Muscle of leg (tissue), 16 donors: ENCODE data around the gene BCO1. TPM values are rescaled to one million over a fixed set of nuclear protein-coding genes. Genes with fewer than 3 reads are reported as not detected.
A peak's percentile ranks its signal among the peaks of the same experiment; 100 is the strongest.

Source experiments
- DNase-seq: peaks from one replicate; pipeline ENCODE4 v3.0.0; 2013
- H3K27ac ChIP-seq: one replicate; pipeline ENCODE4 v1.5.1; 2013; ENCODE audit warnings: mild to moderate bottlenecking, low read length, control low read depth
- H3K27me3 ChIP-seq: one replicate; pipeline ENCODE4 v1.6.1; 2013; ENCODE audit warnings: low read length; ENCODE audit not compliant: control insufficient read depth, insufficient read depth
- H3K36me3 ChIP-seq: one replicate; pipeline ENCODE4 v1.6.1; 2013; ENCODE audit warnings: low read length; ENCODE audit not compliant: control insufficient read depth, insufficient read depth
- H3K4me1 ChIP-seq: one replicate; pipeline ENCODE4 v1.6.1; 2013; ENCODE audit warnings: low read length; ENCODE audit not compliant: control insufficient read depth, insufficient read depth
- H3K4me3 ChIP-seq: one replicate; pipeline ENCODE4 v1.5.1; 2013; ENCODE audit warnings: low read length, control low read depth
- H3K9me3 ChIP-seq: replicated peaks from 2 replicates; pipeline ENCODE4 v1.6.1; 2013; ENCODE audit warnings: low read depth, low read length; ENCODE audit not compliant: control insufficient read depth
- WGBS: methylation state at CpG from one replicate; pipeline ENCODE4 v1.1.5; 2013; ENCODE audit warnings: missing lambda C conversion rate; ENCODE audit not compliant: insufficient coverage; 5-methylcytosine and 5-hydroxymethylcytosine counted together
- long read RNA-seq, 11 donors: transcript quantifications; one replicate each; lab custom pipeline, GENCODE V29; 2026
- polyA plus RNA-seq, 8 donors: library from polyadenylated mRNA; unstranded; fragments of 120-200 nt; gene quantifications; one replicate each; pipeline versions ENCODE4 v1.2.1 to v1.2.3, GENCODE V29; 2013; ENCODE audit warnings: inconsistent platforms in 1 of 8, low replicate concordance in 1 of 8; ENCODE audit not compliant: insufficient read length in 8 of 8, insufficient read depth in 1 of 8
- total RNA-seq: library from RNA; stranded (reverse); fragments of 120-200 nt; gene quantifications from one replicate; pipeline ENCODE4 v1.2.4, GENCODE V29; 2013

BCO1 gene, protein sequence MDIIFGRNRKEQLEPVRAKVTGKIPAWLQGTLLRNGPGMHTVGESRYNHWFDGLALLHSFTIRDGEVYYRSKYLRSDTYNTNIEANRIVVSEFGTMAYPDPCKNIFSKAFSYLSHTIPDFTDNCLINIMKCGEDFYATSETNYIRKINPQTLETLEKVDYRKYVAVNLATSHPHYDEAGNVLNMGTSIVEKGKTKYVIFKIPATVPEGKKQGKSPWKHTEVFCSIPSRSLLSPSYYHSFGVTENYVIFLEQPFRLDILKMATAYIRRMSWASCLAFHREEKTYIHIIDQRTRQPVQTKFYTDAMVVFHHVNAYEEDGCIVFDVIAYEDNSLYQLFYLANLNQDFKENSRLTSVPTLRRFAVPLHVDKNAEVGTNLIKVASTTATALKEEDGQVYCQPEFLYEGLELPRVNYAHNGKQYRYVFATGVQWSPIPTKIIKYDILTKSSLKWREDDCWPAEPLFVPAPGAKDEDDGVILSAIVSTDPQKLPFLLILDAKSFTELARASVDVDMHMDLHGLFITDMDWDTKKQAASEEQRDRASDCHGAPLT
- total RNA-seq (not detected), polyA plus RNA-seq (under 1 TPM in 3 of 8 donors, not detected in 5; 0.04 to 0.39 (median 0.08) TPM)
- long read RNA-seq, donor 1, result 0 reads
- long read RNA-seq, donor 2, result 0 reads
- long read RNA-seq, donor 3, result 0 reads
- long read RNA-seq, donor 4, result 0 reads
- long read RNA-seq, donor 5, result 0 reads
- long read RNA-seq, donor 6, result 0 reads
- long read RNA-seq, donor 7, result 0 reads
- long read RNA-seq, donor 8, result 0 reads
- long read RNA-seq, donor 9, result 0 reads
- long read RNA-seq, donor 10, result 0 reads
- long read RNA-seq, donor 11, result 0 reads

DNA sequence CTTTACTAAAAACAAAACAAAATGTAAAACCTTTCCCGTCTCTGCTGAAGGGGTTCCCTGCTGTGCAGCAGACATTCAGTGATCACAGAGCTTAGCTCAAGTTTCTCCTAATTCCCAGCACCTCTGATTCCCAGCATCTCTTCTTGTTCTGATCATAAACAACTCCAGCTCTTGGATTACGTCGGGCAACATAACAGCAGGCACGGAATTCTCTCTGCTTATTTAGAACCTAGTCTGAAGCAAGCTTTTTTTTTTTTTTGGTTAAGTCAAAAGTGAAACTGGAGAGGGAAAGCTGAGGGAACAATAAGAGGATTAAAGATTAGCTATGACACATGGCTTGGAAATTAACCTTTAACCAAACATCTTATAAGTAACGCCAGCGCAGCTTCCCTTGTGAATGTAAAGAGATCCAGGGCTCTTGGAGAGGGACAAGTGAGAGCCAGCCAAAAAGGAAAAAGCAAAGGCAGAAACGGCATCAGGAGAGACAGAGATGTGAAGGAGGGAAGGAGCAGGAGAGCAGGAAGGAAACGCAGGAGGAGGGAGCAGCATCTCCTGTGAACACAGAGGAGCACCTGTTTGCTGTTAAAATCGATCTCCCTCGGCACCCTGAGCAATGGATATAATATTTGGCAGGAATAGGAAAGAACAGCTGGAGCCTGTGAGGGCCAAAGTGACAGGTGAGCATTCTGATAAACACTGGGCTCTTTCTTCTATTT lies at the start of gene BCO1:
Gene BCO1 (plus strand): TSS at position 394 of the 716 bp plus-strand sequence. CDS start 220 bp downstream, at position 614.
- peak within 1 kb of the TSS; percentile 56 for H3K27ac ChIP-seq
- H3K27me3 ChIP-seq, result no peaks in the 10 kb centered on the region
- peaks cover 10% of the 10 kb centered on the region for H3K4me1 ChIP-seq
- H3K4me3 ChIP-seq, result peak within 1 kb of the TSS; percentile 17
- H3K36me3 ChIP-seq, result no peaks in the 10 kb centered on the region
- no peaks in the 10 kb centered on the region for H3K9me3 ChIP-seq
- peak; percentile 71 for DNase-seq
- WGBS, result 0% methylated on average over 4 of the region's 10 CpGs

DNA sequence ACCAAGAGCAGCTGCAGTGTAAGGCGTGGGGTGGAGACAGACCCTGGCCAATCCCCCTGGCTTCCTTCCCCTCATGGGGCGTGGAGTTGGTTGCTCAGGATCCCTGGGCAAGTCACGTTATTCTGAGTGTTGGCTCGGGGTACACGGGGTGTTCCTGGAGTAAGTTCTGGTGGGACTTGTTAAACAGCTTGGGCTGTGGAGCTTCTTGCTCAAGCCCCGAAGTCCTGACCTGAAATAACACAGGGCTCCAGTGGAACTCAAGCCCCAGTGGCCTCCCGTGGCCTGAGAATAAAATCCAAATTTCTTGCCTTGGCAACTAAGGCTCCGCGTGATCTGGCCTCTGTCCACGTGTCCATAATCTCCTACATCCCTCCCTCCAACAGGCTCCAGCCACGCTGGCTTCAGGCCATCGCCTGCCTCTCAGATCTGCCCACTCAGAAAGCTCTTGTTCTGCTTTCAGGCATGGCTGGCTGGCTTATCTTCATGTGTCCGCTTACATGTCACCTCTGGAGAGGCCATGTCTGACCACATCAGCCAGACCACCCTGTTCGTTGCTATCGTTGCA lies 49.3 kb upstream of the BCO1 start:
- H3K27ac ChIP-seq, result no peak overlapping the region
- no peak overlapping the region for H3K4me3 ChIP-seq
- peaks cover 7% of the 10 kb centered on the region for H3K4me1 ChIP-seq
- no peaks in the 10 kb centered on the region for H3K36me3 ChIP-seq
- WGBS, result 42% methylated on average over 8 of the region's 15 CpGs
- H3K27me3 ChIP-seq, result peaks cover 2% of the 10 kb centered on the region
- H3K9me3 ChIP-seq, result no peaks in the 10 kb centered on the region
- DNase-seq, result peak; percentile 45

DNA sequence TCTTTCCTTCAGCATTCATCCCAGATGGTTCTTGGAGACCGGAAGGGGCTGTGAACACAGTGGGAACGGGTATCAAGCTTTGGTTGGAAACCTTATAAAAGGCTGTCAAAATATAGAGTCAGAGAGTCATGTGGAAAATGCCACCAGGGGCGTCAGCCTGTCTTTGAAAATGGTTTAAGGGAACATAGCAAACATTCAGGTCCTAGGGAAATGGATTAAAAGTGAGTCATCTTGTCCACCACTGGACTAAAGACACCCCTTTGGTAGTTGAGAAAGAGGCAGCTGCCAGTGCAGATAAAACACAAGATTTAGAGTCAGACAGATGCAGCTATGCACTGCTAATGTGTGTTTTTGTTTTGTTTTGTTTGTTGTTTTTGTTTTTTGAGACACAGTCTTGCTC lies 47.8 kb upstream of the BCO1 start:
- peaks cover 8% of the 10 kb centered on the region for H3K4me1 ChIP-seq
- no peaks in the 10 kb centered on the region for H3K9me3 ChIP-seq
- no peak overlapping the region for H3K4me3 ChIP-seq
- H3K27me3 ChIP-seq, result peaks cover 2% of the 10 kb centered on the region
- no peak for DNase-seq
- no CpG with 5 or more reads among the region's 3 CpGs for WGBS
- H3K27ac ChIP-seq, result no peak overlapping the region
- H3K36me3 ChIP-seq, result no peaks in the 10 kb centered on the region

DNA sequence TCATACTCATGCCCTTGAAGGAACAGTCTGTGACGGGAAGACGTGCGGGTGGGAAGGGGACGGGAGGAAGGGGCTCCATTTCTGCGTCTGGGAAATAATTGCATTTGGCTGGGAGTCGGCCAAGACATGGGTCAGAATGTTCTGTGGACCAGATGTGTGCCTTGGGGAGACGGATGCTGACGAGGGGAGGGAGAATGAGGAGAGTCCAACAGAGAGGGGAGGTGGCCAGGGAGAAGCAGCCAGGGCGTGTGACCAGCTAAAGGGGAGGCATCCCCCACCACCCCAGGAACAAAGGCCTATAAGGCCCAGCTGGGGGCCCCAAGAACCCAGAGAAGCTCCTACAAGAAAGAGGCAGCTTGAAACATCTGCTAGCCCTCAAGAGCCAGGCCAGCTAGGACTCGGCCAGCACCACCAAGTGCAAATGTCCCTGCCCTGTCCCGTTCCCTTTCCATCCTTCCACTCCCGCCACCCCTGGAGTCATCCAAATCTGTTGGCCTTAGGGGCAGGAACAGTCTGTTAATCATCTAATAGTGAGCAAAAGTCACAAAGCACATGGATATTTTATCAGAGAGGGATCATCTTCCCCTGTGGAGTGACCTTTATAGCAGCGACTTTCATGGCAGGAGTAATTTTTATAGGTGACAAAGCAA lies 42.5 kb upstream of the BCO1 start:
- no peaks in the 10 kb centered on the region for H3K9me3 ChIP-seq
- DNase-seq, result peak; percentile 34
- no peak overlapping the region for H3K27ac ChIP-seq
- no peak overlapping the region for H3K4me3 ChIP-seq
- 25% methylated on average over 9 of the region's 13 CpGs for whole genome bisulfite sequencing
- no peaks in the 10 kb centered on the region for H3K36me3 ChIP-seq
- peaks cover 13% of the 10 kb centered on the region for H3K27me3 ChIP-seq
- H3K4me1 ChIP-seq, result peaks cover 3% of the 10 kb centered on the region

DNA sequence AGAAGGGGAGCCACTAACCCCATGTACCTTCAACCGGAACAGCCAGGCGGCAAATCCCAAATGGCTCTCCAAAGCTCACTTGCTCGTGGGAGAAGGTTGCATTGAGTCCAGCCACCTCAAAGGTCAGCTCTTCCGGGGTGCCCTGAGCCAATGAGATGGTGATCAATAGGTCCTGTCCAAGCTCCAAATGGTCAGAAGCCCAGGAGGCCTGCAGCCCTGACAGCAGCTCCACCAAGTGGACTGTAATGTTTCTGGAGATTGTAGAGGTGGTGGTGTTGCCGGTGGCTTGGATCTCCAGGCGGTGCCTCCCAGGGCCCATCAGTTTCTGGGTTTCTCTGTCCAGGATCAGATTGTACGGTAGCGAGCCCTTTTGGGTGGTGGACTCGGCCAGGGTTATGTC lies 39.9 kb upstream of the BCO1 start:
- Histone ChIP-seq H3K4me3 (no peak overlapping the region), H3K9me3 (no peaks in the 10 kb centered on the region), H3K36me3 (no peaks in the 10 kb centered on the region), H3K27ac (no peak overlapping the region), H3K27me3 (peaks cover 16% of the 10 kb centered on the region), H3K4me1 (peaks cover 3% of the 10 kb centered on the region)
- DNase-seq, result no peak
- 67% methylated on average over 5 of the region's 9 CpGs for WGBS

DNA sequence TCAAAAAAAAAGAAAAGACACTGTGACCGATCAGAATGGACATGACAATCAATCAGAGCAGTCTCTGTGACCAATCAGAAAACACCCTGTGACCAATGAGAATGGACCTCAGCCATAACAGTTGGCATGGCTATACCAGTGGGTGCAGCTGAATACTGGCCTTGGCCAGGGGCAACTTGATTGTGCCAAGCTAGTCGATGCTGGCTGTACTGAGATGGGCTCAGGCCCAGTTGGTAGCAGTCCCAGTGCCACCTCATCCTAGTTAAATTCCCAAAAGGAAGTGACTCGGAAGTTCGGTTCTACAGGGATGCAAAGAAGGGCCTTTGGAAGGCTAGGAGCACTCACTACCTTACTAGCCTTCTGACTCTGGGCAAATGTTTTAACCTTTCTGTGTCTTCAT lies 37.2 kb upstream of the BCO1 start:
- WGBS, result 45% methylated on average over 2 of the region's 4 CpGs
- H3K4me1 ChIP-seq, result no peaks in the 10 kb centered on the region
- peak; percentile 46 for DNase-seq
- peaks cover 12% of the 10 kb centered on the region for H3K27me3 ChIP-seq
- no peak overlapping the region for H3K27ac ChIP-seq
- no peaks in the 10 kb centered on the region for H3K9me3 ChIP-seq
- H3K4me3 ChIP-seq, result no peak overlapping the region
- no peaks in the 10 kb centered on the region for H3K36me3 ChIP-seq

DNA sequence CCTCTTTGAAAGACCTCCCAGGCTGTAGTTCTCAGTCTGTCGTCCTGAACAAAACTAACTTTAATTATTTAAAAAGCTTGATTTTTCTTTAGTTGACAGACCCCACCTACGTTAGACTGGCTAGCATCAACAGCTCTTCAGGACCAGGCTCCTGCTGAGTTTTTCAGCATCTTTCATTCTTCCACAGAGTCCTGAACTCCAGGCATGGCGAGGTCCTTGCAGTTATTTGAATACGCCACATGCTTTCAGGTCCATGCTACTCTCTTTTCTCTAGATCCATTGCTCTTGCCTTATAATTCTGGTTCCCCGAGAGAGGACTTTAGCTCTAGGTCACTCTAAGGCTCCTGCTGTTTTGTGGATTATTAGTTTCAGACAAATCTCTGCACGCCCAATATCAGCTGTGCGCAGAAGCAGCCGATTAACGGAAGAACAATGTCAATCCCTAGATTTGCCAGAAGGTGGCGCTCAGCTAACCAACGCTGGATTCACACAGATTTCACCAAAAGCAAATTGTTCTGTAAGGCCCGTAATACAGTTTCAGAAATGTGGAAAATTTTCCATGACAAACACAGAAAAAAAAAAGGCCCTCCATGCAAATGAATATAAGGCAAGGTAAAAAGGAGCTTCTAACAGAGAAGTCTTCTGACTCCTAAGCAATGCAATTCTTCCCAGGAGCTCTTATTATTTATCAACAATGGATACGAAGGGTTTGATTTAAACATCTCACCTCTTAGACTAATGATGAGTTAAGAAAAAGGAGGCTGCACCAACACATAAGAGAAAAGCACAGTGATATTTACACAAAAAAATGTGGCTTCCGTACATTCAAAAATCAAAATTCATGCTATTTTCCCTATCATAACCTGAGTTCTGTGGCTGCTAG lies 33.5 kb upstream of the BCO1 start:
- Histone ChIP-seq H3K27ac (no peak overlapping the region), H3K36me3 (no peaks in the 10 kb centered on the region), H3K9me3 (no peaks in the 10 kb centered on the region), H3K4me3 (no peak overlapping the region), H3K27me3 (peaks cover 5% of the 10 kb centered on the region), H3K4me1 (no peaks in the 10 kb centered on the region)
- 50% methylated on average over 2 of the region's 14 CpGs for WGBS
- peak; percentile 85 for DNase-seq

DNA sequence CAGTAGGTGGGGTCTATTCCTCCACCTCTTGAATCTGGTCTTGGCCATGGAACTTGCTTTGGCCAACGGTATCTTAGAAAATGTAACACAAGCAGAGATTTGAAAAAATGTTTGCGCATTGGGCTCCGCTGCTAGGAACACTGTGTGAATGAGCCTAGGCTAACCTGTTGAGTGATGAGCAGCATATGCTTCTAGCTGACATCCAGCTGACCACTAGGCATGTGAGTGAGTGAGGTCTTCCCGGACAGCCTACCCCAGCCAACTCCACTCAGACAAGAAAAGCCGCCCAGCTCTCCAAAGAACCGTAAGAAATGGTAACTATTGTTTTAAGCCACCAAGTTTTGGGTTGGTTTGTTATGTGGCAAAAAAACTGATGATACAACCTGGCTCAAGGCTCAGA lies 31.4 kb upstream of the BCO1 start:
- H3K9me3 ChIP-seq, result no peaks in the 10 kb centered on the region
- peaks cover 5% of the 10 kb centered on the region for H3K27me3 ChIP-seq
- no peak for DNase-seq
- no peaks in the 10 kb centered on the region for H3K4me1 ChIP-seq
- no peak overlapping the region for H3K4me3 ChIP-seq
- no peaks in the 10 kb centered on the region for H3K36me3 ChIP-seq
- H3K27ac ChIP-seq, result no peak overlapping the region
- WGBS, result 25% methylated on average over 2 of the region's 6 CpGs

DNA sequence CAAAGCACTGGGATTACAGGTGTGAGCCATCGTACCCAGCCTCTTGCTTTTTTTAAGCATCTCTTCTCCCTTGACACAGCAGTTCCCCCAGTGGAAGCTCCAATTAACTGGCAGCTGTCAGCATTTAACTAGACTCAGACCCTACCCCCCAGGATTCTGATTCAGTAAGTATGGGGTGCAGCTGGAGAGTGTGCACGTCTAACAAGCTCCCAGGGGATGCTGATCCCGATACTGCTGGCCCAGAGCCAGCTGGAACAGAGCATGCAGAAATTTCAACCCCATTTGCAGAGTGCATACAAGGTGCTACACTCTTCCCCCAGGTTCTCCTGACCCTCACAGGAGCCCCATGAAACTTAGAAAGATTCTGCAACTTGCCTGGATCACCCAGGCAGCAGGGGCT lies 27.7 kb upstream of the BCO1 start:
- Histone ChIP-seq H3K27me3 (peaks cover 5% of the 10 kb centered on the region), H3K36me3 (no peaks in the 10 kb centered on the region), H3K27ac (no peak overlapping the region), H3K9me3 (no peaks in the 10 kb centered on the region), H3K4me3 (no peak overlapping the region), H3K4me1 (no peaks in the 10 kb centered on the region)
- DNase-seq, result no peak
- WGBS, result 30% methylated on average over 2 of the region's 3 CpGs
